GM19238 (cell line): ENCODE measurements around the gene PTGFR.

ENCODE experiments used
- DNase-seq: peaks from one replicate; pipeline ENCODE4 v3.0.0; 2011; ENCODE audit warnings: low spot score; ENCODE audit not compliant: insufficient read length

Gene PTGFR

DNA sequence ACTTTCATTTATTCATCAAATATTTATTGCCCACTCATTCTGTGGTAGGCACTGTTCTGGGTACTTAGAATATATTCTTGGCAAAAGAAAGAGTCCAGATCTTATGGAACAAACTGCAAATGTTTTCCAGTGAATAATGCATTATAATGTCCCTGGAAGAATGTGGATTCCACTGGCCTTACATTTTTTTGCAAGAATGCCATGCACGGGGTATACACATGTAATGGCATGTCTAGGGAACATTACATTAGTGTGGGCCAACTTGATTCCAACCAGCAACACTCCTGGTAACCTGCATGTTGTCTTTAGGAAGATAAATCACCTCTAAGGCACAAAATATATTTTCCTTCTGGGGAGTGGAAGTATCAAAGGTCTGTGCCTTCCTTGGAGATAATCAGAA, 96.4 kb downstream of the PTGFR start:
- DNase-seq, result no peak
